Esophagus squamous epithelium (tissue), 5 donors: ENCODE measurements around the gene C1orf141. TPM values are rescaled to one million over a fixed set of nuclear protein-coding genes. Genes with fewer than 3 reads are reported as not detected.

Experiments used
- DNase-seq: peaks from one replicate; lab custom pipeline; 2025; lab: John Stamatoyannopoulos, UW
- H3K27ac ChIP-seq, 4 donors: fragments of 200-600 bp; sonication (generic); one replicate each; pipeline ENCODE4 v1.5.1; 2016 to 2019; ENCODE audit warnings: mild to moderate bottlenecking in 1 of 4
- H3K27me3 ChIP-seq, 4 donors: fragments of 200-600 bp; sonication (generic); 1 replicate in 3 of 4; 2 replicates in 1 of 4; pipeline versions ENCODE4 v1.5.1 to v1.6.0; 2017 to 2021; ENCODE audit warnings: antibody characterized with exemption in 1 of 4
- H3K36me3 ChIP-seq, 3 donors: fragments of 200-600 bp; sonication (generic); one replicate each; pipeline ENCODE4 v1.5.1; 2016 to 2019
- H3K4me1 ChIP-seq, 3 donors: fragments of 200-600 bp; sonication (generic); one replicate each; pipeline ENCODE4 v1.5.1; 2017 to 2019
- H3K4me3 ChIP-seq, 4 donors: fragments of 200-600 bp; sonication (generic); 1 replicate in 3 of 4; 2 replicates in 1 of 4; pipeline ENCODE4 v1.5.1; 2016 to 2019; ENCODE audit warnings: mild to moderate bottlenecking in 2 of 4, moderate library complexity in 1 of 4
- H3K9me3 ChIP-seq, 3 donors: fragments of 200-600 bp; sonication (generic); one replicate each; pipeline ENCODE4 v1.5.1; 2016 to 2019
- POLR2A ChIP-seq, 4 donors: fragments of 450-650 bp; IDR thresholded peaks; one replicate each; pipeline ENCODE4 v1.6.1; 2017; ENCODE audit warnings: antibody characterized with exemption in 4 of 4, mild to moderate bottlenecking in 4 of 4, moderate library complexity in 3 of 4
- WGBS, 2 donors: methylation state at CpG; one replicate each; pipeline ENCODE4 v1.1.5; 2018; 5-methylcytosine and 5-hydroxymethylcytosine counted together
- intact Hi-C: fragments of 100-400 bp; cut with DNase I; formaldehyde crosslinking; loops from one replicate; pipeline ENCODE4 v1.15.0; 2022
- total RNA-seq, 4 donors: library from RNA; depleted of rRNA; stranded (reverse); fragments of >200 nt; gene quantifications; one replicate each; pipeline ENCODE4 v1.1.0, GENCODE V29; 2016
- TF ChIP-seq, protein P1 (sequence below), 6 experiments: fragments of 450-650 bp in 4 of 6; fragments of 200-600 bp in 2 of 6; sonication (generic) in 2 of 6; IDR thresholded peaks; one replicate each; pipeline ENCODE4 v1.5.1; 2016 to 2019; ENCODE audit warnings: antibody characterized with exemption in 6 of 6, mild to moderate bottlenecking in 4 of 6, moderate library complexity in 4 of 6
- donor health status: DM: yes; HTN: yes; CAD: no.

C1orf141 gene
- total RNA-seq, 4 donors from 2014 or later: not detected

GRCh38 chr1:67138813-67139499 is 4.2 kb upstream of the C1orf141 start:
- no peaks in the 10 kb centered on the region for H3K9me3 ChIP-seq
- 77 to 84% methylated on average over 3 of the region's 3 CpGs for WGBS, 2 donors
- no peaks in the 10 kb centered on the region for H3K36me3 ChIP-seq
- no peak for DNase-seq
- no peak overlapping the region for H3K4me3 ChIP-seq
- no peak overlapping the region for H3K27ac ChIP-seq
- peaks cover 0 to 3% (median 0%) of the 10 kb centered on the region in 4 donors for H3K27me3 ChIP-seq
- H3K4me1 ChIP-seq: peaks cover 3 to 11% (median 7%) of the 10 kb centered on the region in 3 donors
- intact Hi-C loops: no loop called here
- TF ChIP-seq POLR2A (IDR thresholded peaks at IDR 0.05): no peak
- TF ChIP-seq, protein P1, sequence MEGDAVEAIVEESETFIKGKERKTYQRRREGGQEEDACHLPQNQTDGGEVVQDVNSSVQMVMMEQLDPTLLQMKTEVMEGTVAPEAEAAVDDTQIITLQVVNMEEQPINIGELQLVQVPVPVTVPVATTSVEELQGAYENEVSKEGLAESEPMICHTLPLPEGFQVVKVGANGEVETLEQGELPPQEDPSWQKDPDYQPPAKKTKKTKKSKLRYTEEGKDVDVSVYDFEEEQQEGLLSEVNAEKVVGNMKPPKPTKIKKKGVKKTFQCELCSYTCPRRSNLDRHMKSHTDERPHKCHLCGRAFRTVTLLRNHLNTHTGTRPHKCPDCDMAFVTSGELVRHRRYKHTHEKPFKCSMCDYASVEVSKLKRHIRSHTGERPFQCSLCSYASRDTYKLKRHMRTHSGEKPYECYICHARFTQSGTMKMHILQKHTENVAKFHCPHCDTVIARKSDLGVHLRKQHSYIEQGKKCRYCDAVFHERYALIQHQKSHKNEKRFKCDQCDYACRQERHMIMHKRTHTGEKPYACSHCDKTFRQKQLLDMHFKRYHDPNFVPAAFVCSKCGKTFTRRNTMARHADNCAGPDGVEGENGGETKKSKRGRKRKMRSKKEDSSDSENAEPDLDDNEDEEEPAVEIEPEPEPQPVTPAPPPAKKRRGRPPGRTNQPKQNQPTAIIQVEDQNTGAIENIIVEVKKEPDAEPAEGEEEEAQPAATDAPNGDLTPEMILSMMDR (IDR thresholded peaks at IDR 0.05): no peak

GRCh38 chr1:67137307-67137753 is 2.6 kb upstream of the C1orf141 start:
- no peak for DNase-seq
- WGBS, 2 donors: 64 to 71% methylated on average over 4 of the region's 4 CpGs
- peaks cover 0 to 3% (median 0%) of the 10 kb centered on the region in 4 donors for H3K27me3 ChIP-seq
- H3K36me3 ChIP-seq: no peaks in the 10 kb centered on the region
- no peak overlapping the region for H3K27ac ChIP-seq
- no peak overlapping the region for H3K4me3 ChIP-seq
- peaks cover 3 to 11% (median 7%) of the 10 kb centered on the region in 3 donors for H3K4me1 ChIP-seq
- intact Hi-C loops: no loop called here
- no peak for TF ChIP-seq POLR2A (IDR thresholded peaks at IDR 0.05)
- TF ChIP-seq, protein P1 (IDR thresholded peaks at IDR 0.05): no peak
- H3K9me3 ChIP-seq: no peaks in the 10 kb centered on the region

- Histone ChIP-seq H3K27ac (no peak overlapping the region), H3K9me3 (no peaks in the 10 kb centered on the region), H3K4me3 (no peak overlapping the region), H3K27me3 (peaks cover 0 to 3% (median 0%) of the 10 kb centered on the region in 4 donors), H3K36me3 (no peaks in the 10 kb centered on the region), H3K4me1 (peaks cover 3 to 11% (median 7%) of the 10 kb centered on the region in 3 donors)
- WGBS, 2 donors: 35 to 42% methylated on average over 2 of the region's 2 CpGs
- intact Hi-C loops: no loop called here
- TF ChIP-seq, protein P1 (IDR thresholded peaks at IDR 0.05): no peak
- no peak for TF ChIP-seq POLR2A (IDR thresholded peaks at IDR 0.05)
- DNase-seq: no peak
Measured at GRCh38 chr1:67135354-67135753, 584 bp upstream of the C1orf141 start.

DNA sequence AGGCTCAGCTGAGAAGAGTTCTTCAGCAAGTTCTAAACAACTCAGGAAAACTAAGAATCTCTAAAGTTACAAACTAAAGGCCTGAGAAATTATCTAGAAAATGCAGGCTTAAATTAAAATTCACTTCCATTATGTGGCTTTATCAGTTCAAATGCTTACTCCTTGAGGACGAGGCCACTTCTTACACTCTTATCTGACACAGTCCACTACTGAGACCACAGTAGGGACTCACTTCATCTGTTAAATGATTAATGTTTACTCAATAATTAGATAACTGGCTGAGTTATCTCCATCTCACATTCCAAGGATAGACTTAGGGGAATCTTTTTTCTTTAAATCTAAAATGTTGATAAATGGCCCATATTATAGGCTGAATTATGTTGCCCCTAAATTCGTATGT is 1.6 kb downstream of the C1orf141 start:
- no peaks in the 10 kb centered on the region for H3K36me3 ChIP-seq
- no peaks in the 10 kb centered on the region for H3K9me3 ChIP-seq
- no peak overlapping the region for H3K4me3 ChIP-seq
- intact Hi-C loops: no loop called here
- H3K4me1 ChIP-seq: peaks cover 3 to 11% (median 7%) of the 10 kb centered on the region in 3 donors
- no peak for DNase-seq
- 83 to 93% methylated on average over 2 of the region's 2 CpGs for WGBS, 2 donors
- H3K27ac ChIP-seq: no peak overlapping the region
- peaks cover 0 to 3% (median 0%) of the 10 kb centered on the region in 4 donors for H3K27me3 ChIP-seq
- TF ChIP-seq POLR2A (IDR thresholded peaks at IDR 0.05): no peak
- TF ChIP-seq, protein P1 (IDR thresholded peaks at IDR 0.05): no peak

GRCh38 chr1:67130673-67131072 is 4.1 kb downstream of the C1orf141 start:
- Histone ChIP-seq H3K9me3 (no peaks in the 10 kb centered on the region), H3K27ac (no peak overlapping the region), H3K36me3 (no peaks in the 10 kb centered on the region), H3K4me3 (no peak overlapping the region), H3K4me1 (peaks cover 3 to 19% (median 7%) of the 10 kb centered on the region in 3 donors), H3K27me3 (peaks cover 0 to 3% (median 0%) of the 10 kb centered on the region in 4 donors)
- no peak for DNase-seq
- intact Hi-C loops: no loop called here
- TF ChIP-seq, protein P1 (IDR thresholded peaks at IDR 0.05): no peak
- no peak for TF ChIP-seq POLR2A (IDR thresholded peaks at IDR 0.05)
- WGBS, 2 donors: 50 to 53% methylated on average over 2 of the region's 2 CpGs
